ENCODE results near the gene COL26A1.
"Not testable (repeated sequence)": the region's sequence is repeated elsewhere in the genome, so short reads cannot be mapped to it uniquely, and the experiment has no call there.

The COL26A1 gene

GRCh38 chr7:101547916-101548661 lies 185.4 kb downstream of the COL26A1 start:
- DNase-seq (ENCODE audit: low read depth in 2 of 2, low spot score in 1 of 2) = no peak

- no peak for DNase-seq (ENCODE audit: low read depth in 2 of 2, low spot score in 1 of 2)
Observed at GRCh38 chr7:101549734-101550133, 187.1 kb downstream of the COL26A1 start.

- no peak for DNase-seq (ENCODE audit: low read depth in 2 of 2, low spot score in 1 of 2)
Observed at GRCh38 chr7:101550641-101551541, 188.2 kb downstream of the COL26A1 start.

DNA sequence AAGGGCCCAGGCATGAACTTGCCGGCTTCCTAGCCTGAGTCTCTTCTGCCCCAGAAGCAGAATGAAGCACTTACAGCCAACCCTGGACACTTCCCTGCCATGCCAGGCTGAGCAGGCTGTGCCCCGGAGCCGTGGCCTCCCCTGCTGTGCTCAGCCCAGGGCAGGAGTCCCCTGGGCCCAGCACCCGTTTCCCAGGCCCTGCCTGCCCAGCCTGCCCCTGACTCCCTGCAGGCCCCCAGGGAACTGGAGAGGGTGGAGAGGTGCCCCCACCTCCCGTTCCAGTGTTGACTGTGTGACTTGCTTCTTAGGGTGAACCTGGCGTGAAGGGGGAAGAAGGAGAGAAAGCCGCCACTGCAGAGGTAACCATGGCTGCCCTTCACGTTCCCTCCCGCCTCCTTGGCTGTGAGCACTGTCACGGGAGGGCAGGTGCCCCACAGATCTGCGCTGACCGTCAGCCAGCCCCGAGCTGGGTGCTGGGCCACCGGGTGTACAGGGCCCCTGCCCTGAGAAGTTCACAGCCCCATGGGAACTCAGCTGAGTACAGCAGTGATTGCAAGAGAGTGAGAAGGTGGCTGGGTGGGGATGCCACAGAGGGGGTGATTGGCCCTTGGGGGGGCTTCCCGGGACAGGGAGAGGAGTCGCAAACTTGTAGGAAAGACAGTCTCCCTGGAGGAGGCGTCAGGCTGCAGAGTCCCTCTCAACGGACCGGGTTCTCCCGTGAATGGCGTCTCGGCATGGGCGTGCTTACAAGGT lies 190.5 kb downstream of the COL26A1 start:
- DNase-seq (ENCODE audit: low read depth in 2 of 2, low spot score in 1 of 2) = no peak

- DNase-seq (ENCODE audit: low read depth in 2 of 2, low spot score in 1 of 2) = no peak
Observed at GRCh38 chr7:101553771-101554445, 191.2 kb downstream of the COL26A1 start.

- no peak for DNase-seq (ENCODE audit: low read depth in 2 of 2, low spot score in 1 of 2)
Observed at GRCh38 chr7:101554584-101555268, 192.1 kb downstream of the COL26A1 start.

GRCh38 chr7:101555269-101555920 lies 192.7 kb downstream of the COL26A1 start:
- no peak for DNase-seq (ENCODE audit: low read depth in 2 of 2, low spot score in 1 of 2)

GRCh38 chr7:101555921-101556275 lies 193.2 kb downstream of the COL26A1 start:
- DNase-seq (ENCODE audit: low read depth in 2 of 2, low spot score in 1 of 2) = no peak

DNA sequence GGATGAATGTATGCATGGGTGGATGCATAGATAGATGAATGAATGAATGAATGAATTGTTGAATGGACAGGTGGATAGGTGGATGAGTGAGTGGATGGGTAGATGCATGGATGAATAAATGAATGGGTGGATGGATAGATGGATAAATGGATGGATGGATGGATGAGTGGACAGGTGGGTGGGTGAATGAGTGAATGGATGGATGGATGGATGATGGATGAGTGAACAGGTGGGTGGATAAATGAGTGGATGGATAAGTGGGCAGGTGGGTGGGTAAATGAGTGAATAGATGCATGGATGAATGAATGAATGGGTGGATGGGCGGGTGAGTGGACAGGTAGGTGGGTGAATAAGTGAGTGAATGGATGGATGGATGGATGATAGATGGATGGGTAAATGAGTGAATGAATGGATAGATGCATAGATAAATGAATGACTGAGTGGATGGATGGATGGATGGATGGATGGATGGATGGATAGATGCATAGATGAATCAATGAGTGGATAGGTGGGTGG lies 193.8 kb downstream of the COL26A1 start:
- DNase-seq (ENCODE audit: low read depth in 2 of 2, low spot score in 1 of 2) = no peak

DNA sequence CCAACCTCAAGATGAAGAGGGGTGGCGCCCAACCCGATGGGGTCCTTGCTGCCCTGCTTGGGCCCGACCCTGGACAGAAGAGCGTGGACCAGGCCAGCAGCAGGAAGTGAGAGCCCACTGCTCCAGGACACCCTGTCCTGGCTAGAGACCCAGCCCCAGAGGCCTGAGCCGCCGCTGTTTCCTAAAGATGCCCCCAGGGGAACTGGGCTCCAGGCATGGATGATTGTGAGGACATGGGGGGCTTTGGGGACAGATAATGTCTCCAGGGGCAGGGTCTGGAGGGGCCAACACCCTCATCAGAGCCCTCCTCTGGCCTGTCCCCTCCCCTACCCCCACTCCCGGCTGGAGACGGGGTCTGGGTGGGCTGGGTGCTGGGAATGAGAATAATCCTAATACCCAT lies 194.7 kb downstream of the COL26A1 start:
- no peak for DNase-seq (ENCODE audit: low read depth in 2 of 2, low spot score in 1 of 2)

- DNase-seq (ENCODE audit: low read depth in 2 of 2, low spot score in 1 of 2) = no peak
Observed at GRCh38 chr7:101557978-101558741, 195.5 kb downstream of the COL26A1 start.

DNA sequence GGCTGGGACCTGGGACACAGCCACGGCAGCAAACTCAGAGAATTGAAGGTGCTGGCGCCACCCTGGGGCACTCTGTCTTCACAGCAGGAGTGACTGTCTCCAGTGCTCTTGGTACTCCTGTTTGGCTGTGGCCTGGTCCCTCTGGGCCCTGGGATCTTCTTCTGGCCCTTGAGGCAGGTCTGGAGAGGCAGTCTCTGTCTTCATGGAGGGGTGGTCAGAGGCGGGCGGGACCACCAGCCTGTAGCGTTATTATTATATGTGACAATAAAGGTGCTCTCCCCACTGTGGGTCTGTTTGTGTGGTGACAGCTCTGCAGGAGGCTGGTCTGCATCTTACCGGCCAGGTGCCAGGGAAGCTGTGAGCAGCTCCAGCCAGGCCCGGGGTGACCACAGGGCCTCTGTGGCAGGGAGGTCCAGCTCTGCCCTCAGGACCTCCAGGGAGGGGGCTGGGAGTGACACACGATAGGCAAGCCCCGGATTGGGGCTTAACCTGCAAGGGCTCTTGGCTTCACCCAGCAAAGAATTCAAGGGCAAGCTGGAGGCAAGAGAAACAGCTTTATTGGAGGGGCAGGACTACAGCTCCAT lies 196.2 kb downstream of the COL26A1 start:
- DNase-seq (ENCODE audit: low read depth in 2 of 2, low spot score in 1 of 2) = no peak

DNA sequence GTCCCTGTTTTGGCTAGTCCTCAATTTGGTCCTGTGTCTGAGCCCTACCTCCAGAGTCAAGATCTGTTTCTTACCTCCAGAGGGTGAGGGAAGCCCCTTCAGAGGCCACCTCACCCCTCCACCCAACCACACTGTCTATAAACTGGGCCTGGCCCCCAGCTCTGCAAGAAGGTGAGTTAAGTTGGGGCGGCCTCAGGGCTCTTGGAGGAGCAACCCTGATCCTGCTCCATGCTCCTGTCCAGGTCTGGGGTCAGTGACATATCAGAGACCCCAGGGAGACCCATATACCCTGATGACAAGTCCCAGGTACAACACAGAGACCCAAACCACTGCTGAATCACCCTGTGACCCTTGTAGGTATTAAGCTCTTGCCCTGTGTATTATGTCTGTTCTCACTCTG lies 196.9 kb downstream of the COL26A1 start:
- no peak for DNase-seq (ENCODE audit: low read depth in 2 of 2, low spot score in 1 of 2)

DNA sequence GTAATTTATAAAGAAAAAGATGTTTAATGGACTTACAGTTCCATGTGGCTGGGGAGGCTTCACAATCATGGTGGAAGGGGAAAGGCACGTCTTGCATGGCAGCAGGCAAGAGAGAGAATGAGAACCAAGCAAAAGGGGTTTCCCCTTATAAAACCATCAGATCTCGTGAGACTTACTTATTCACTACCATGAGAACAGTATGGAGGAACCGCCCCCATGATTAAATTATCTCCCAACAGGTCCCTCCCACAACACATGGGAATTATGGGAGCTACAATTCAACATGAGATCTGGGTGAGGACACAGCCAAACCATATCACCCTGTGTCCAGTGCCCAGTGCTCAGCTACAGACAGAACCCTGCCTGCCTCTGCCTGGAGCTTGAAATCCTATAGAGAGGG lies 197.3 kb downstream of the COL26A1 start:
- not testable (repeated sequence) for DNase-seq (ENCODE audit: low read depth in 2 of 2, low spot score in 1 of 2)

GRCh38 chr7:101560856-101561255 lies 198.2 kb downstream of the COL26A1 start:
- no peak for DNase-seq (ENCODE audit: low read depth in 2 of 2, low spot score in 1 of 2)

DNA sequence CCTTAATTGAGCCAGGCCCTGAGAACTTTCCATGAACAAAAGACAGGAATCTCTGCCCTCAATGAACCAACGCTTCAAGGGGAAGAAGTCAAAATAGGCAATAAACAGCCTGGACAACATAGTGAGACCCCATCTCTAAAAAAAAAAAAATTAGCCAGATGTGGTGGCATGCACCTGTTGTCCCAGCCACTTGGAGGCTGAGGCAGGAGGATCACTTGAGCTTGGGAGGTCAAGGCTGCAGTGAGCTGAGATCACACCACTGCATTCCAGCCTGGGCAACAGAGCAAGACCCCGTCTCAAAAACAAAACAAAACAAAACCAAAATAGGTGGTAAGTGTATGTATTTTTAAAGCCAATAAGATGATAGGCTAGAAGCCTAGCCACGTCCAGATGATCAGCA lies 198.6 kb downstream of the COL26A1 start:
- DNase-seq (ENCODE audit: low read depth in 2 of 2, low spot score in 1 of 2) = not testable (repeated sequence)

DNA sequence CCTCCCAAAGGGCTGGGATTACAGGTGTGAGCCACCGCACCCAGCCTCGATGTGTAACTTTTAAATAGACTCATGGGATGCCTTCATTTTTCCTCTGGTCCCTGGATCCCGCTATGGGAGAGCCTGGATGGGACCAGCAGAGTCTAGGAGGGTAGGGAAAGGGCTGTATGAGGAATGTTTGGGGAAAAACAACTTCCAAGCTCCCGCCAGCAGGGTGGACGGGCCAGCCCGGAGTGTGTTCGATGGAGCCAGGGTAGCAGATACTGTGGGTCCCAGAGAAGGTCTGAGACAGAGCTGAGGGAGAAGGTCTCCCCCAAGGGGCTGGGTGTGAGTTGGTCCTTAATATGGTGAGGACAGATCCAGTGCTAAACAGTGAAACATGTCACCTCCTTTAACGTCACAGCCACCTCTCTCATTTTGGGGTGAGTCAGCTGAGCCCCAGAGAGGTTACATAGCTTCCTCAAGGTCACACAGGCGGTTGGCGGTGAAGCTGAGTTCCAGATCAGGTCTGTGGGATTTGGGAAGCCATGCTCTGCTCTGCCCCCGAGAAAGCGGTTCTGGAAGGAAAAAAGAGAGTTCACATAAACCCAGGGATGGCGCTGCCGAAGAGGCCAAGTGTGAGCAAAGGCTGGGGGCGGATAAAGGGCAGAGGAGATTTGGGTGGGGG lies 200.0 kb downstream of the COL26A1 start:
- DNase-seq (ENCODE audit: low read depth in 2 of 2, low spot score in 1 of 2) = no peak
